ENCODE data around the gene UNC5B. TPM values are rescaled to one million over a fixed set of nuclear protein-coding genes. Genes with fewer than 3 reads are reported as not detected.

The UNC5B gene
- total and polyA plus RNA-seq, 2 donors (not counting 1 experiment from before 2014, with no cell fraction given) = 2.5 to 60.8 TPM

GRCh38 chr10:71338728-71339495 is 126.5 kb downstream of the UNC5B start:
- no peak overlapping the region for H3K27ac ChIP-seq (ENCODE audit: insufficient read depth, low read length)
- H3K79me2 ChIP-seq (ENCODE audit: control insufficient read depth, insufficient read depth, low read length) = no peaks in the 10 kb centered on the region
- no peak overlapping the region for H2AFZ ChIP-seq (ENCODE audit: low read length)
- no peaks in the 10 kb centered on the region for H3K9me3 ChIP-seq (ENCODE audit: control insufficient read depth, insufficient read depth, low read depth, low read length)
- H4K20me1 ChIP-seq (ENCODE audit: control insufficient read depth, extremely low read depth, insufficient read depth, low read length) = no peaks in the 10 kb centered on the region
- H3K36me3 ChIP-seq (ENCODE audit: control insufficient read depth, insufficient read depth, low read length) = no peaks in the 10 kb centered on the region
- no peak for DNase-seq (ENCODE audit: low read depth in 2 of 2)
- no peak for TF ChIP-seq CTCF (conservative IDR thresholded peaks at IDR 0.05 in 1 of 2, IDR thresholded peaks at IDR 0.05 in 1 of 2; ENCODE audit: low read depth in 1 of 2, low read length in 2 of 2)
- no peak for TF ChIP-seq EZH2 (IDR thresholded peaks at IDR 0.05; ENCODE audit: low read length, missing control alignments)
- H3K9ac ChIP-seq (ENCODE audit: insufficient read depth, low read length) = no peak overlapping the region
- H3K4me3 ChIP-seq (replicated peaks in 1 of 4; ENCODE audit: control extremely low read depth in 1 of 4, insufficient read depth in 1 of 4, low read depth in 3 of 4, low read length in 4 of 4) = no peak overlapping the region
- H3K4me1 ChIP-seq (ENCODE audit: control insufficient read depth, extremely low read depth, insufficient read depth, low read length) = no peaks in the 10 kb centered on the region
- no peak overlapping the region for H3K4me2 ChIP-seq (ENCODE audit: extremely low read depth, insufficient read depth, low read length)
- no peaks in the 10 kb centered on the region for H3K27me3 ChIP-seq (ENCODE audit: control insufficient read depth, insufficient read depth, low read length)

GRCh38 chr10:71339796-71340589 is 127.6 kb downstream of the UNC5B start:
- no peak for DNase-seq (ENCODE audit: low read depth in 2 of 2)
- no peaks in the 10 kb centered on the region for H3K9me3 ChIP-seq (ENCODE audit: control insufficient read depth, insufficient read depth, low read depth, low read length)
- H3K9ac ChIP-seq (ENCODE audit: insufficient read depth, low read length) = no peak overlapping the region
- no peaks in the 10 kb centered on the region for H4K20me1 ChIP-seq (ENCODE audit: control insufficient read depth, extremely low read depth, insufficient read depth, low read length)
- no peak overlapping the region for H3K27ac ChIP-seq (ENCODE audit: insufficient read depth, low read length)
- no peak overlapping the region for H3K4me2 ChIP-seq (ENCODE audit: extremely low read depth, insufficient read depth, low read length)
- TF ChIP-seq CTCF (conservative IDR thresholded peaks at IDR 0.05 in 1 of 2, IDR thresholded peaks at IDR 0.05 in 1 of 2; ENCODE audit: low read depth in 1 of 2, low read length in 2 of 2) (no peak), EZH2 (IDR thresholded peaks at IDR 0.05; ENCODE audit: low read length, missing control alignments) (no peak)
- no peak overlapping the region for H3K4me3 ChIP-seq (replicated peaks in 1 of 4; ENCODE audit: control extremely low read depth in 1 of 4, insufficient read depth in 1 of 4, low read depth in 3 of 4, low read length in 4 of 4)
- peaks cover 3% of the 10 kb centered on the region for H3K27me3 ChIP-seq (ENCODE audit: control insufficient read depth, insufficient read depth, low read length)
- H3K79me2 ChIP-seq (ENCODE audit: control insufficient read depth, insufficient read depth, low read length) = no peaks in the 10 kb centered on the region
- H2AFZ ChIP-seq (ENCODE audit: low read length) = no peak overlapping the region
- no peaks in the 10 kb centered on the region for H3K4me1 ChIP-seq (ENCODE audit: control insufficient read depth, extremely low read depth, insufficient read depth, low read length)
- H3K36me3 ChIP-seq (ENCODE audit: control insufficient read depth, insufficient read depth, low read length) = no peaks in the 10 kb centered on the region

GRCh38 chr10:71342573-71343391 is 130.4 kb downstream of the UNC5B start:
- Histone ChIP-seq H3K36me3 (ENCODE audit: control insufficient read depth, insufficient read depth, low read length) (no peaks in the 10 kb centered on the region), H3K27ac (ENCODE audit: insufficient read depth, low read length) (no peak overlapping the region), H3K9ac (ENCODE audit: insufficient read depth, low read length) (no peak overlapping the region), H3K79me2 (ENCODE audit: control insufficient read depth, insufficient read depth, low read length) (no peaks in the 10 kb centered on the region), H3K4me2 (ENCODE audit: extremely low read depth, insufficient read depth, low read length) (no peak overlapping the region), H3K4me3 (replicated peaks in 1 of 4; ENCODE audit: control extremely low read depth in 1 of 4, insufficient read depth in 1 of 4, low read depth in 3 of 4, low read length in 4 of 4) (no peak overlapping the region), H4K20me1 (ENCODE audit: control insufficient read depth, extremely low read depth, insufficient read depth, low read length) (no peaks in the 10 kb centered on the region), H3K27me3 (ENCODE audit: control insufficient read depth, insufficient read depth, low read length) (peaks cover 3% of the 10 kb centered on the region), H2AFZ (ENCODE audit: low read length) (no peak overlapping the region), H3K4me1 (ENCODE audit: control insufficient read depth, extremely low read depth, insufficient read depth, low read length) (no peaks in the 10 kb centered on the region), H3K9me3 (ENCODE audit: control insufficient read depth, insufficient read depth, low read depth, low read length) (no peaks in the 10 kb centered on the region)
- no peak for TF ChIP-seq EZH2 (IDR thresholded peaks at IDR 0.05; ENCODE audit: low read length, missing control alignments)
- no peak for TF ChIP-seq CTCF (conservative IDR thresholded peaks at IDR 0.05 in 1 of 2, IDR thresholded peaks at IDR 0.05 in 1 of 2; ENCODE audit: low read depth in 1 of 2, low read length in 2 of 2)
- no peak for DNase-seq (ENCODE audit: low read depth in 2 of 2)

All from fibroblast of lung (primary cell).